ENCODE measurements around the gene ANAPC5. TPM values are rescaled to one million over a fixed set of nuclear protein-coding genes. Genes with fewer than 3 reads are reported as not detected.

The ANAPC5 gene
- total RNA-seq, 3 donors from 2014 or later (not counting 1 experiment from before 2014, with no cell fraction given) = 134 to 171 (median 163) TPM

DNA sequence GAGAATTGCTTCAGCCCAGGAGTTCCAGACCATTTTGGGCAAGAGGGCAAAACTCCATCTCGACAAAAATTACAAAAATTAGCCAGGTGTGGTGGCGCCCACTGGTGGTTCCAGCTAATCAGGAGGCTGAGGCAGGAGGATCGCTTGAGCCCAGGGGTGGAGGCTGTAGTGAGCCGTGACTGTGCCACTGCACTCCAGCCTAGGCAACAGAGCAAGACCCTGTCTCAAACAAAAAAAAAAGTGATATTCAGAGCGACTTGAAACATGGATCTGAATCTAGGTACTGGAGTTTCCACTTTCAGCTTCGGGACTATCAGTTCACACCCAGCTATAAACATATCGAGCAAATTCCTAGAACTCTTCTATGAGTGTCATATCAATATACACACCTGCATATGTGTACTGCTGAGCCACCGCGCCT, 31.4 kb upstream of the ANAPC5 start:
- ATAC-seq = no peak
- H3K27ac Mint-ChIP-seq = no peak overlapping the region
- no peaks in the 10 kb centered on the region for H3K36me3 ChIP-seq (ENCODE audit: control insufficient read depth, insufficient read depth, low read length)
- 96% methylated on average over 9 of the region's 9 CpGs for WGBS (ENCODE audit: insufficient coverage)
- no peaks in the 10 kb centered on the region for H3K36me3 Mint-ChIP-seq
- DNase-seq = no peak
- H3K27me3 Mint-ChIP-seq (ENCODE audit: low read depth in 2 of 2) = no peaks in the 10 kb centered on the region
- H3K27me3 ChIP-seq (ENCODE audit: control insufficient read depth, insufficient read depth, low read length) = no peaks in the 10 kb centered on the region
- no peak overlapping the region for H3K4me3 ChIP-seq (ENCODE audit: low read length)
- intact Hi-C loops (cut with micrococcal nuclease) = no loop called here
- H3K4me3 Mint-ChIP-seq = no peak overlapping the region
- no peaks in the 10 kb centered on the region for H3K9me3 Mint-ChIP-seq
- no peaks in the 10 kb centered on the region for H3K4me1 Mint-ChIP-seq
- no peak for TF ChIP-seq CTCF (IDR thresholded peaks at IDR 0.05)
- no peak overlapping the region for H3K27ac ChIP-seq (ENCODE audit: low read length)
- H3K4me1 ChIP-seq (ENCODE audit: control insufficient read depth, insufficient read depth, low read length) = no peaks in the 10 kb centered on the region
- no peaks in the 10 kb centered on the region for H3K9me3 ChIP-seq (ENCODE audit: control insufficient read depth, insufficient read depth, low read length)

- Mint-ChIP-seq H3K4me3 (no peak overlapping the region), H3K36me3 (no peaks in the 10 kb centered on the region), H3K27me3 (ENCODE audit: low read depth in 2 of 2) (no peaks in the 10 kb centered on the region), H3K9me3 (no peaks in the 10 kb centered on the region), H3K4me1 (no peaks in the 10 kb centered on the region), H3K27ac (no peak overlapping the region)
- ATAC-seq (no peak), DNase-seq (no peak)
- H3K36me3 ChIP-seq (ENCODE audit: control insufficient read depth, insufficient read depth, low read length) = no peaks in the 10 kb centered on the region
- H3K27ac ChIP-seq (ENCODE audit: low read length) = no peak overlapping the region
- no peaks in the 10 kb centered on the region for H3K9me3 ChIP-seq (ENCODE audit: control insufficient read depth, insufficient read depth, low read length)
- intact Hi-C loops (cut with micrococcal nuclease) = no loop called here
- TF ChIP-seq CTCF (IDR thresholded peaks at IDR 0.05) = no peak
- 96% methylated on average over 10 of the region's 10 CpGs for WGBS (ENCODE audit: insufficient coverage)
- H3K27me3 ChIP-seq (ENCODE audit: control insufficient read depth, insufficient read depth, low read length) = no peaks in the 10 kb centered on the region
- no peaks in the 10 kb centered on the region for H3K4me1 ChIP-seq (ENCODE audit: control insufficient read depth, insufficient read depth, low read length)
- no peak overlapping the region for H3K4me3 ChIP-seq (ENCODE audit: low read length)
Observed at GRCh38 chr12:121379945-121380344, 27.7 kb upstream of the ANAPC5 start.

GRCh38 chr12:121378736-121379135, 26.5 kb upstream of the ANAPC5 start:
- intact Hi-C loops (cut with micrococcal nuclease) = no loop called here
- no peak overlapping the region for H3K4me3 Mint-ChIP-seq
- no peak for TF ChIP-seq CTCF (IDR thresholded peaks at IDR 0.05)
- H3K27ac ChIP-seq (ENCODE audit: low read length) = no peak overlapping the region
- H3K36me3 Mint-ChIP-seq = no peaks in the 10 kb centered on the region
- H3K27me3 ChIP-seq (ENCODE audit: control insufficient read depth, insufficient read depth, low read length) = no peaks in the 10 kb centered on the region
- no peak overlapping the region for H3K27ac Mint-ChIP-seq
- no peak for ATAC-seq
- H3K4me3 ChIP-seq (ENCODE audit: low read length) = no peak overlapping the region
- H3K9me3 ChIP-seq (ENCODE audit: control insufficient read depth, insufficient read depth, low read length) = no peaks in the 10 kb centered on the region
- peaks cover 5% of the 10 kb centered on the region for H3K4me1 ChIP-seq (ENCODE audit: control insufficient read depth, insufficient read depth, low read length)
- no peak for DNase-seq
- H3K9me3 Mint-ChIP-seq = no peaks in the 10 kb centered on the region
- no peaks in the 10 kb centered on the region for H3K36me3 ChIP-seq (ENCODE audit: control insufficient read depth, insufficient read depth, low read length)
- 84% methylated on average over 4 of the region's 5 CpGs for WGBS (ENCODE audit: insufficient coverage)
- no peaks in the 10 kb centered on the region for H3K27me3 Mint-ChIP-seq (ENCODE audit: low read depth in 2 of 2)
- H3K4me1 Mint-ChIP-seq = no peaks in the 10 kb centered on the region

Measured in natural killer cell (primary cell).